LNCAP (cell line): ENCODE data around the gene RNASEH2C.

Experiments
- TF ChIP-seq, protein P1 (sequence below): fragments of 450-650 bp; IDR thresholded peaks from 2 replicates; pipeline ENCODE4 v1.5.1; 2017; ENCODE audit warnings: mild to moderate bottlenecking

RNASEH2C gene

DNA sequence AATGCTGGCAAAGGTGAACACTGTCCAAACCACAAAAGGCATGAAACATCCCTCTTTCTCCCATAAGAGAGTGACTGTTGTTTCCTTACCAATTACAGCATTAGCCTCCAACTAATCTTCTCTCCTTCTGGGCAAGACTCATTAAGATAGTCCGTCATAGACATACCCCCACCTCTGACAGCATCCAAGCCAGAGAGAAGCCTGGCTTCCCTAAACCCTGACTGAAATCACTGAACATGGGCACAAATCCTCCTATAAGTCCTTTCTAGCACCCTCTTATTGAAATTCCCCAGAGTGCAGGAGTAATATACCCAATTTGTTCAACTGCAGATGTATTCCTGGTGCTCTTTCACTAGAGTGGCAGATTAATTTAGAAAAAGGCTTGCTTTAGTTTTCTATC lies 1.7 kb upstream of the RNASEH2C start:
- TF ChIP-seq, protein P1, sequence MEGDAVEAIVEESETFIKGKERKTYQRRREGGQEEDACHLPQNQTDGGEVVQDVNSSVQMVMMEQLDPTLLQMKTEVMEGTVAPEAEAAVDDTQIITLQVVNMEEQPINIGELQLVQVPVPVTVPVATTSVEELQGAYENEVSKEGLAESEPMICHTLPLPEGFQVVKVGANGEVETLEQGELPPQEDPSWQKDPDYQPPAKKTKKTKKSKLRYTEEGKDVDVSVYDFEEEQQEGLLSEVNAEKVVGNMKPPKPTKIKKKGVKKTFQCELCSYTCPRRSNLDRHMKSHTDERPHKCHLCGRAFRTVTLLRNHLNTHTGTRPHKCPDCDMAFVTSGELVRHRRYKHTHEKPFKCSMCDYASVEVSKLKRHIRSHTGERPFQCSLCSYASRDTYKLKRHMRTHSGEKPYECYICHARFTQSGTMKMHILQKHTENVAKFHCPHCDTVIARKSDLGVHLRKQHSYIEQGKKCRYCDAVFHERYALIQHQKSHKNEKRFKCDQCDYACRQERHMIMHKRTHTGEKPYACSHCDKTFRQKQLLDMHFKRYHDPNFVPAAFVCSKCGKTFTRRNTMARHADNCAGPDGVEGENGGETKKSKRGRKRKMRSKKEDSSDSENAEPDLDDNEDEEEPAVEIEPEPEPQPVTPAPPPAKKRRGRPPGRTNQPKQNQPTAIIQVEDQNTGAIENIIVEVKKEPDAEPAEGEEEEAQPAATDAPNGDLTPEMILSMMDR = no peak

DNA sequence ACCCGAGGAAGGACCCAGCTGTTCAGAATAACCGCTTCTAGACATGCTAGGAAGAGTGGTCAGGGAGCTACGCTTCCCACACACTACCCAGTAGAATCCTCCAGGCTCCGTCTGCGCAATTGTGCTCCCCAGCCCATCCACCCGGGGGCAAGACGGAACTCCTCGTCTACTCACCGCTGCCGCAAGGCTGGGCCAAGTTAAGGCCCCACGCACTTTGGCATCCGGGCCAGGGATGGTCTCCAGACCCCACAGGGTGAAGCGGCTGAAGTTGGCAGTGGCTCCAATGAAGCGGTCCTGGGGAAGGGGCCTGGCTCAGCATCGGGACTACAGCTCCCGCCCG lies 757 bp downstream of the RNASEH2C start:
- TF ChIP-seq, protein P1 = no peak

DNA sequence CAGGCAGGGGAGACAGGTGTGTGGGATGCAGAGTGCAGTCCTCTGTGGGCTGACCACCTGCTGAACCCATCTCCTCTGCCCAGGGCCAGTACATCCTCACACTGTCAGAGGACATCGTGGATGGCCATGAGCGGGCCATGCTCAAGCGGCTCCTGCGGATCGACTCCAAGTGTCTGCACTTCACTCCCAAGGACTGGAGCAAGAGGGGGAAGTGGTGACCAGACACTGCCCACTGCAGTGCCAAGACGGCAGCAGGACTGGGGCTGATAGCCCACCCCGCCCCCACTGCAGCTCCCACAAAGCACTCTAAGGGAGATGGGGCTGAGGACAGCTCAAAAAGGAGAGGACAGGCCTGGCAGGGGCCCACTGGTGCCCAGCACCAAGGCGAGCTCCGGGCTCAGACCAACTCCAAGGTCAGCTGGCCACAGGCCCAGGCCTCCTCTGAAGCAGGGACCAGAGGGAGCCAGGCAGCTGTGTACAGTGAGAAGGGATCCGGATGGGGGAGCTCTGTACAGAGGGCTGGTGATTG lies 1.6 kb downstream of the RNASEH2C start:
- TF ChIP-seq, protein P1 = no peak

GRCh38 chr11:65718531-65718930 lies 2.1 kb downstream of the RNASEH2C start:
- TF ChIP-seq, protein P1 = no peak

- TF ChIP-seq, protein P1 = no peak
These were observed 2.7 kb downstream of the RNASEH2C start for GRCh38 chr11:65717906-65718305.

- TF ChIP-seq, protein P1 = no peak
These were observed 3.7 kb downstream of the RNASEH2C start for GRCh38 chr11:65716774-65717405.

- TF ChIP-seq, protein P1 = no peak
These were observed 4.3 kb downstream of the RNASEH2C start for GRCh38 chr11:65716302-65716701.

DNA sequence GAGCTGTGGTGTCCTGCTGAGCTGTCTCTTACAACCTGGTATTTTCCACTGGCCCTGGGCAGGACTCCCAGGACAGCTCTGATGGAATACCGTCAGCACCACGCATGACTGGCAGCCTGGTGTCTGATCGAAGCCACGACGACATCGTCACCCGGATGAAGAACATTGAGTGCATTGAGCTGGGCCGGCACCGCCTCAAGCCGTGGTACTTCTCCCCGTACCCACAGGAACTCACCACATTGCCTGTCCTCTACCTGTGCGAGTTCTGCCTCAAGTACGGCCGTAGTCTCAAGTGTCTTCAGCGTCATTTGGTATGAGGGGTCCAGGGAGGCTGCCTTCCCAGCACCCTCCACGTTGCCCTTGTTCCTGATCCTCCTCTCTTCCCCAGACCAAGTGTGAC lies 6.2 kb downstream of the RNASEH2C start:
- TF ChIP-seq, protein P1 = no peak
